ENCODE measurements around the gene CERCAM. TPM values are rescaled to one million over a fixed set of nuclear protein-coding genes. Genes with fewer than 3 reads are reported as not detected.
A peak's percentile ranks its signal among the peaks of the same experiment; 100 is the strongest.

CERCAM gene
- total RNA-seq, 8 experiments from 2014 or later: 14.4 to 53.5 (median 19.7) TPM

DNA sequence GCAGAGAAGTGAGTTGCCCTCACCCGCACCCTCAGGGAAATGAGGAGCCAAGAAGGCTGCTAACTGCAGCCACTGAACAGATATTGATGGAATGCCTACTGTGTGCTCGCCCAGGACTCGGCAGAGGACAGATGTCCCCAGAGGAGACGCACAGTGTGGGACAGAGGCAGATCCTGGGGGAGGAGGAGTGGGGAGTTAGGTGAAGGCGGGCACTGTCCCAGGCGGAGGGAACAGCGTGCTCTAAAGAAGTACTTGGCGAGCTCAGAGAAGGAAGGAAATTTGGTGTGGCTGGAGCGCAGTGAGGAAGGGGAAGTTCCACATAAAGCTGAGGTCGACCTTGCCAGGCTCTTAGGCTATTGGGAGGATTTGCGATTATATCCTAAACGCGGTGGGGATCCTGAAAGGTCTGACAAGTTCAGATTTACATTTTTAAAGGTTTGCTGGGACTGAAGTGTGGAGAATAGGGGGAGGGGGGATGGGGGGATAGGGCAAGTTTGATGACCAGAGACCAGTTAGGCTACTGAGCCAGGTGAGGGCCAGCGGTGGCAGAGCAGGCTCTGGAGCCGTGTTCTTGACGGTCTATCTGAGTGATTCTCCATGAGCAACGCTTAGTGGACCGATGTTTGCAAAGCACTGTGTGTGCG, 23.6 kb upstream of the CERCAM start:
- ATAC-seq (replicated peaks in 6 of 8): peak in 3 of 8 experiments; percentile 17 to 42 (median 36)
- in situ Hi-C loops (cut with MboI; ENCODE audit: low pct_unique_long_range_greater_than_20kb in 2 of 9, low sequenced_read_pairs in 9 of 9, unreplicated experiment in 9 of 9): no loop called here
- Histone ChIP-seq H3K27ac (no peak overlapping the region), H3K4me3 (no peak overlapping the region), H3K4me1 (replicated peaks in 1 of 2) (peaks cover 20 to 25% of the 10 kb centered on the region in 2 donors)
- 0 to 83% (median 27%) methylated on average over 1 to 9 of the region's 19 CpGs; no CpG with 5 or more reads in 4 of the 10 experiments for WGBS, 10 experiments

DNA sequence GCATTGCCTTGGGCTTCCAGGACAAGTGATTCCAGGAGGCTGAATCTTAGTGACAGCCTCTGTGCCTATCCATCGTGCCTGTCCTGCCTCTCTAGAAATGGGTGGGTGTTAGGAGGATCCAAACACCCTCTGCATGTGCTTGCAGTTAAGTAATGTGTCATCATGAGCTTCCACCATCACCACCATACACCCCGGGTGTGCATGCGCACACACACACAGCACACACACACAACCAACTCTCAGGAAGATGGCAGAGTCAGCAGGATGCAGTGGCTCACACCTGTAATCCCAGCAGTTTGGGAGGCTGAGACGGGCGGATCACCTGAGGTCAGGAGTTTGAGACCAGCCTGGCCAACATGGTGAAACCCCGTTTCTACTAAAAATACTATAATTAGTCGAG, 22.8 kb upstream of the CERCAM start:
- H3K27ac ChIP-seq: no peak overlapping the region
- peak in 2 of 8 experiments; percentile 23 to 46 for ATAC-seq (replicated peaks in 6 of 8)
- H3K4me1 ChIP-seq (replicated peaks in 1 of 2): peaks cover 20 to 25% of the 10 kb centered on the region in 2 donors
- 0 to 100% (median 52%) methylated on average over 1 to 4 of the region's 7 CpGs; no CpG with 5 or more reads in 3 of the 10 experiments for WGBS, 10 experiments
- in situ Hi-C loops (cut with MboI; ENCODE audit: low pct_unique_long_range_greater_than_20kb in 2 of 9, low sequenced_read_pairs in 9 of 9, unreplicated experiment in 9 of 9): no loop called here
- H3K4me3 ChIP-seq: no peak overlapping the region

DNA sequence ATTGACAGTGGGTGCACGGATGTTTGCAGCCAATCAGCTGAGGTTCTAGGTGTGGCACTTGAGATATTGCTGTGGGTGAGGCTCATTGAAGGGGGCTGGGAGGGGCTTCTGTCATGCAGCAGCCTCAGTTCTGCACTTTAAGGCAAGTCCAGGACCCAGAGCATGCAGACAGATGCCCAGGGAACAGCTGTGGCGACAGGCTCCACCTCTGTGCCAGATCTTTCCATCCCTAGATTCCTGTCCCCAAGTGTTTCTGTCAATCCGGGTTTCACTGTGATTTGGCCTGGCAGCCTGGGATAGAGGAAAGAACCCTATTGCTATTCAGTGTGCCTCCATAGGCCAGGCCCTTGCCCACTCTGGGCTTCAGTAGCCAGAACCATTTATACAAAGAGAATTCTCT, 20.8 kb upstream of the CERCAM start:
- H3K4me1 ChIP-seq (replicated peaks in 1 of 2): peaks cover 16 to 20% of the 10 kb centered on the region in 2 donors
- in situ Hi-C loops (cut with MboI; ENCODE audit: low pct_unique_long_range_greater_than_20kb in 2 of 9, low sequenced_read_pairs in 9 of 9, unreplicated experiment in 9 of 9): loop anchor here in 1 of 9 experiments (25.0 kb wide), 1 partner anchor 113 kb away; the partner anchor contains the start of genes GOLGA2 and SWI5
- H3K4me3 ChIP-seq: no peak overlapping the region
- 0 to 100% (median 100%) methylated on average over 1 to 2 of the region's 3 CpGs; no CpG with 5 or more reads in 5 of the 10 experiments for WGBS, 10 experiments
- no peak overlapping the region for H3K27ac ChIP-seq
- no peak for ATAC-seq (replicated peaks in 6 of 8)

DNA sequence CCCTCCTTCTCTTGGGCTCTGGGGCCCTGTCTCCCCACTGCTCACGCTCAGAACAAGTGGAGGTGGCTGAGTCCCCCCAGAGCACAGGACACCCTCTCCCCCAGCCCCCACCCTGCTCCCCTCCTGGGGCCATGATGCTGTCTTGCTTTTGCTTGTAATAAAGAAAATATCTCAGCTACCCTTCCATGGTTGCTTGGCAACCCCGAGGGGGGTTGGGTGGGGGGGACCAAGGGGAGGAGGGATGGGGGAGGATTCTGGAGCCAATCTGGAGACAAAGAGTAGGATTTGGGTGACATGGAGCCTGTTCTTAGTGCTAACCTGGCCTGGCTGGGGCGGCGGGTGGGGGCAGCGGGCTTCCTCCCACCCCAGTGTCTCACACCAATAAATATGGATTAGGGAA, 16.1 kb upstream of the CERCAM start:
- no CpG with 5 or more reads among the region's 5 CpGs for WGBS, 10 experiments
- ATAC-seq (replicated peaks in 6 of 8): peak in 5 of 8 experiments; percentile 8 to 24 (median 15)
- in situ Hi-C loops (cut with MboI; ENCODE audit: low pct_unique_long_range_greater_than_20kb in 2 of 9, low sequenced_read_pairs in 9 of 9, unreplicated experiment in 9 of 9): loop anchor here in 1 of 9 experiments (25.0 kb wide), 1 partner anchor 117 kb away; the partner anchor contains the start of genes GOLGA2 and SWI5
- H3K27ac ChIP-seq: peak overlapping the region; percentile 66 to 78
- no peak overlapping the region for H3K4me3 ChIP-seq
- peaks cover 49 to 50% of the 10 kb centered on the region in 2 donors for H3K4me1 ChIP-seq (replicated peaks in 1 of 2)

DNA sequence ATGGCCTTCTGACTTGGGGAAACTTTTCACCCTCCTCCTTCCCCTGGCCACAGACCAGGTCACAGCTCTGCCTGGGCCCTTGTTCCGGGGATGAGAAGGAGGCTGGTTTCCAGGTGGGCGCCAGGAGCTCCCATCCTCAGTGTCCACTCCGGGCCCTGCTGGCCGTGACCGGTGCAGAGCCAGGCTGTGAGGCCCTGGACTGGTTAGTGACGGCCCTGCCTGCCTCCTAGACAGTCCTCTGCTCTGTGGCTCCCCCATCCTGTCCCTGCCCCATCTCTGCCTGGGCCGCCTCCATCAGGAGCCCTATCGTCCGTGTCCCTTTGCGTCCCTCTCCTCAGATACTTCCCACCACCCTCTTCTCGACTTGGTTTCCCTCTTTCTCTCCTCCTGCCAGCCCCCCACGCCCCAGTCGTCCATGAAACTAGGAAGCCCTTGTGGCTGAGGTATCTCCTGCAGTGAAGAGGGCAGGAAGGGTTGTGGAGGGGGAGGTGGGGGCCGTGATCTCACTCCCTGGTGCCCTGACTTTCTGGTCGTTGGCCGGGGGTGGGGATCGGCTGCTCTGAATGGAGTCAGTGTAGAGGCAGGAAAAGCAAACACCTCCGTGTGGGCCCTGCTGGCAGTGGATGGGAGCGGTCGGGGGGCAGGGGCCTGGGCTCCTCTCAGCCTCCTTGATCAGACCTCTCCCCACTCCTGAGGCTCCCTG, 15.4 kb upstream of the CERCAM start:
- ATAC-seq (replicated peaks in 6 of 8): peak in 5 of 8 experiments; percentile 63 to 76 (median 71)
- Histone ChIP-seq H3K4me3 (no peak overlapping the region), H3K27ac (peak overlapping the region; percentile 66 to 78), H3K4me1 (replicated peaks in 1 of 2) (peaks cover 54 to 56% of the 10 kb centered on the region in 2 donors)
- in situ Hi-C loops (cut with MboI; ENCODE audit: low pct_unique_long_range_greater_than_20kb in 2 of 9, low sequenced_read_pairs in 9 of 9, unreplicated experiment in 9 of 9): loop anchor here in 1 of 9 experiments (25.0 kb wide), 1 partner anchor 118 kb away; the partner anchor contains the start of genes GOLGA2 and SWI5
- 37 to 75% (median 40%) methylated on average over 1 to 7 of the region's 20 CpGs; no CpG with 5 or more reads in 6 of the 10 experiments for WGBS, 10 experiments

DNA sequence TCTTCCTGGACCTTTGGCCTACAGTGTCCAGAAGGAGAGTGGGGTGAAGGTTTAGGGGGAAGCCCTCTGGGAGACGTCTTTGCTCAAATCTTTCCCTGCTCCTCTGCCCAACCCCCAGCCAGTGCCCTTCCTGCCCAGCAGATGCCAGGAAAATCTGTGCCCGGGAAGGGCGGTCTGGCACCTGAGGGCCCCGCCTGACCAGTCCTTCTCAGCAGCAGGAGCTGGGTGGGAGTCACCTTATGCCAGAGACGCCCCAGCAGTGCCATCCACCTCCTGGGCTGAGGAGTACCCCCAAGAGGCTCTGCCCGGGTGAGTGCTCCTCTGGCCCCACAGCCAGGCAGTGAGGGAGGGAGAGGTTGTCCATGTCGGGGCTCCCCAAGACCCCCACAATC, 14.9 kb upstream of the CERCAM start:
- WGBS, 10 experiments: 0 to 60% methylated on average over 1 of the region's 7 CpGs; no CpG with 5 or more reads in 8 of the 10 experiments
- H3K4me1 ChIP-seq (replicated peaks in 1 of 2): peaks cover 54 to 58% of the 10 kb centered on the region in 2 donors
- H3K4me3 ChIP-seq: no peak overlapping the region
- H3K27ac ChIP-seq: peak overlapping the region; percentile 18 to 78
- no peak for ATAC-seq (replicated peaks in 6 of 8)
- in situ Hi-C loops (cut with MboI; ENCODE audit: low pct_unique_long_range_greater_than_20kb in 2 of 9, low sequenced_read_pairs in 9 of 9, unreplicated experiment in 9 of 9): loop anchor here in 1 of 9 experiments (25.0 kb wide), 1 partner anchor 118 kb away; the partner anchor contains the start of genes GOLGA2 and SWI5

DNA sequence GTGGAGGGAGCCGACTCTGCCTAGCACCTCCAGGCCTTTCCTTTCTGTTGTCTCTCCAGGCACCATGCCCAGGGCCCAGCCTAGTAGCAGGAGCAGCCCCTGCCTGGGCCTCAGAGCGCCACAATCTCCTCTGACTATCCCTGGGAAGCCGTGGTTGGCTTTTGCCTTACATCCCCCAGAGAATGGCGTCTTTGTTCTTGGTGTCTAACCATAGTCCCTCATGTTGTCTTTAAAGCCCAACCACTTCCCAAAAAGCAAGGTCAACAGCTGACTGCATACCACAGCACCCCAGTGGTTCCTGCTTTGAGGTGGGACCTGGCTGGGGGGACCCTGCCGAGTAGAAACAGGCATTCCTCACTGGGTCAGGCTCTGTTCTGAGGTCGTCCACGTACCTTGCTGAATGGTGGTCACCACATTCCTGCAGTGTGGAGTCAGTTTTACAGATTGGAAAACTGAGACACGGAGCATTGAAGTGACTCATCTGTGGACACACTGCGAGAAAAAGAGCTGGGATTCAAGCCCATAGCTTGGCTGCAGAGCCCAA, 13.7 kb upstream of the CERCAM start:
- 20 to 100% (median 61%) methylated on average over 1 to 4 of the region's 9 CpGs; no CpG with 5 or more reads in 2 of the 10 experiments for whole genome bisulfite sequencing, 10 experiments
- Histone ChIP-seq H3K27ac (no peak overlapping the region), H3K4me3 (no peak overlapping the region), H3K4me1 (replicated peaks in 1 of 2) (peaks cover 54 to 61% of the 10 kb centered on the region in 2 donors)
- in situ Hi-C loops (cut with MboI; ENCODE audit: low pct_unique_long_range_greater_than_20kb in 2 of 9, low sequenced_read_pairs in 9 of 9, unreplicated experiment in 9 of 9): loop anchor here in 1 of 9 experiments (25.0 kb wide), 1 partner anchor 120 kb away; the partner anchor contains the start of genes GOLGA2 and SWI5
- ATAC-seq (replicated peaks in 6 of 8): peak in 1 of 8 experiments; percentile 13

DNA sequence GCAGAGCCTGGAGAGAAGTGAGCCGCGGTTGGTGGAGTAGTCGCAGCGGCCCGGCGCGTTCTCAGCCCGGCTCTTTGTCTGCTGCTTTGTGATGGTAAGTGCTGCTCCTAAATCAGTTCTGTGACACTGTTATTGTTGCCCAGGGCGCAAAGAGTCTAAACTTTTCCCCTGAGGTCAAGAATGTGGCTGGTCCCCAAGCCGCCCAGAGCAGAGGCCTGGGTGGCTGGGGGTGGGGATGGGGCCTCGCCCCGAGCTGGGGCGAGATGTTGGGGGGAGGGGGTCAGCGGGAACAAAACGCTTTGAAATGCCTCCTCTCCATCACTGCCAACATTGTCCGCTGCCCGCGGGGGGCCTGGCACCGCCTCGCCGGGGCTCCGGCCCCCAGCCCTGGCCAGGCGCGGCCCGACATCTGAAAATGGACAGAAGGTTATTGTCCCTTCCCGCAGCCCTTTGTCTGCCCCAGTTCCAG, 11.7 kb upstream of the CERCAM start:
- Histone ChIP-seq H3K4me3 (no peak overlapping the region), H3K27ac (peak overlapping the region; percentile 49 to 75), H3K4me1 (replicated peaks in 1 of 2) (peaks cover 58 to 66% of the 10 kb centered on the region in 2 donors)
- in situ Hi-C loops (cut with MboI; ENCODE audit: low pct_unique_long_range_greater_than_20kb in 2 of 9, low sequenced_read_pairs in 9 of 9, unreplicated experiment in 9 of 9): loop anchor here in 1 of 9 experiments (25.0 kb wide), 1 partner anchor 122 kb away; the partner anchor contains the start of genes GOLGA2 and SWI5
- peak in 5 of 8 experiments; percentile 50 to 60 (median 55) for ATAC-seq (replicated peaks in 6 of 8)
- 0 to 40% methylated on average over 1 of the region's 26 CpGs; no CpG with 5 or more reads in 8 of the 10 experiments for WGBS, 10 experiments

DNA sequence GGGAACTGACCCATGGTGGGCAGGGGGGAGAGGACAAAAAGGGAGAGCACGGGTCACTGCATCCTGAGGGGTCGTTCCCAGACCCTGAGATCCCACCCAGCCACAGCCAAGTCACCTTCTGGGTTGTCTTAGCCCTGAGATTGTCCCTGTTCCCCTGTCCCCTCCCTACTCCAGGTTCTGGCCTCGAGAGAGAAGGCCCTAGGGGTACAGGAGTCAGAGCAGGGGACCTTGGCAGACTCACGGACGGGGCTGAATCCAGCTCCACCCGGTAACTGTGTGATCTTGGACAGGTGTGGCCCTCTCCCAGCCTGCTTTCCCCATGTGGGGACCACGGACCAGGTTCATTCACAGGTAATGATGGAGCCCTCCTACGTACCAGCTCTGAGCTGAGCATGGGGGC, 11.2 kb upstream of the CERCAM start:
- in situ Hi-C loops (cut with MboI; ENCODE audit: low pct_unique_long_range_greater_than_20kb in 2 of 9, low sequenced_read_pairs in 9 of 9, unreplicated experiment in 9 of 9): loop anchor here in 1 of 9 experiments (25.0 kb wide), 1 partner anchor 122 kb away; the partner anchor contains the start of genes GOLGA2 and SWI5
- WGBS, 10 experiments: 20 to 100% (median 62%) methylated on average over 1 to 2 of the region's 8 CpGs; no CpG with 5 or more reads in 7 of the 10 experiments
- no peak overlapping the region for H3K4me3 ChIP-seq
- peaks cover 54 to 62% of the 10 kb centered on the region in 2 donors for H3K4me1 ChIP-seq (replicated peaks in 1 of 2)
- ATAC-seq (replicated peaks in 6 of 8): peak in 1 of 8 experiments; percentile 0
- peak overlapping the region; percentile 49 to 75 for H3K27ac ChIP-seq

DNA sequence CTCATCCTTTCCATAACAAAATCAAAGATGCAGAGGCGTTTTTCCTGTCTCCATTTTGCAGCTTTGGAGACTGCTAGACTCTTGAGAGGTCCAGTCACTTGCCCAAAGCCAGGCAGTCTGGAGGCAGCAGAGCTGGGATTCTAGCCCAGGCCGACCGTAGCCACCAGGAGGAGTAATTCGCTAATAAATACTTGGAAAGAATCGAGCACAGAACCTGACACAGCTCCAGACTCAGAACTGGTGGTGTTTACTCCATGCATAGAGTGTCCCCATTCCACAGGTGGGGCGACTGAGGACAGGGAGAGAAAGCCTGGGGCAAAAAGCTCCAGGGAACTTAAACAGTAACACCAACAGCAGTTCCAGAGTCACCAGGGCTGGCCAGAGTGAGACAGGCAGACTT, 10.7 kb upstream of the CERCAM start:
- Histone ChIP-seq H3K4me3 (no peak overlapping the region), H3K4me1 (replicated peaks in 1 of 2) (peaks cover 49 to 57% of the 10 kb centered on the region in 2 donors), H3K27ac (peak overlapping the region in 1 of 2 donors; percentile 75)
- 0 to 63% (median 25%) methylated on average over 1 to 3 of the region's 6 CpGs; no CpG with 5 or more reads in 4 of the 10 experiments for WGBS, 10 experiments
- in situ Hi-C loops (cut with MboI; ENCODE audit: low pct_unique_long_range_greater_than_20kb in 2 of 9, low sequenced_read_pairs in 9 of 9, unreplicated experiment in 9 of 9): loop anchor here in 4 of 9 experiments (10.0 to 25.0 kb wide), 2 partner anchors 45 to 123 kb away; partner anchors contain the start of genes GOLGA2 (in 1 of the 4) and SWI5 (in 1 of the 4)
- ATAC-seq (replicated peaks in 6 of 8): peak in 3 of 8 experiments; percentile 31 to 57 (median 43)

DNA sequence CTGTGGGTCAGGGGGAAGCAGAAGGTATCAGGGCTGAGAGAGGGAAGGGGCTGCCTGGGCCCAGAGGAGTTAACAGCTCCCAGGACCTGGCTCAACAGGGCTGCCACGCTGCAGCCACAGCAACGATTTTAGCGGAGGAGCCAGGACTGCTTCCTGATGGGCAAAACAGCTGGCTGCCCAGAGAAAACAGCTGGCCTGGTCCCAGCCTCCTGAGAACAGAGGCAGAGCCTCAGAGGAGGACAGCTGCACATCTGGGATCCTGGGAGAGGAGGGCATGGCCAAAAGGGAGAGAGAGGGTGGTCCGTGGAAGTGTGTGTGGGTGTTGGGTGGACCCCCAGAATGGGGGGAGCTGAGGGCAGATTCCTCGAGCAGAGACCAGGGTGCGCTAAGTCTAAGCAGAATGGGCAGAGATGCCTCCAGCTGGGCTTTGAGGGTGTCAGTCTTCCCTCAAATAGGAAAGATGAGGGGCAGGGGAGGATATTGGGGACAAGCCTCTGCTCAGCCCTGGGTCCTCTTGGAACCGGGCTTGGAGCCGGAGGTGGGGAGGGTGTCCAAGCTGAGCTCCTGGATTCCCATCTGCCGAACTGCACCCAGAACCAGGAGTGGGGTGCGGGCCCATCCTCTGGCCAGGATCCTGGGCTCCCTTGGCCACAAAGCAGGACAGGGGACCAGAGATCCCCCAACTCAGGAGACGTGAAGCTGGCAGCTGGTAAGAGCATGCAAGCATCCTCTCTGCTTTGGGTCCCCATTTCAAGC, 9.1 kb upstream of the CERCAM start:
- no peak for ATAC-seq (replicated peaks in 6 of 8)
- no peak overlapping the region for H3K27ac ChIP-seq
- 50 to 100% (median 85%) methylated on average over 1 to 5 of the region's 11 CpGs; no CpG with 5 or more reads in 6 of the 10 experiments for WGBS, 10 experiments
- H3K4me3 ChIP-seq: no peak overlapping the region
- peaks cover 43 to 45% of the 10 kb centered on the region in 2 donors for H3K4me1 ChIP-seq (replicated peaks in 1 of 2)
- in situ Hi-C loops (cut with MboI; ENCODE audit: low pct_unique_long_range_greater_than_20kb in 2 of 9, low sequenced_read_pairs in 9 of 9, unreplicated experiment in 9 of 9): loop anchor here in 4 of 9 experiments (10.0 to 25.0 kb wide), 2 partner anchors 47 to 124 kb away; partner anchors contain the start of genes GOLGA2 (in 1 of the 4) and SWI5 (in 1 of the 4)
